Measurements from ENCODE around the gene TRIO.

- TF ChIP-seq CTCF (IDR thresholded peaks at IDR 0.05) (no peak), POLR2A (IDR thresholded peaks at IDR 0.05) (no peak)
These were observed 252.3 kb downstream of the TRIO start for GRCh38 chr5:14395411-14395810.
